ENCODE results near the gene CITED2. TPM values are rescaled to one million over a fixed set of nuclear protein-coding genes. Genes with fewer than 3 reads are reported as not detected.
"Not testable (repeated sequence)": the region's sequence is repeated elsewhere in the genome, so short reads cannot be mapped to it uniquely, and the experiment has no call there.

The CITED2 gene
- polyA plus RNA-seq (2013, experiment 1 of 2; ENCODE audit: insufficient read length) = 312 TPM
- polyA plus RNA-seq (2013, experiment 2 of 2; ENCODE audit: insufficient read length) = 334 TPM

GRCh38 chr6:139374357-139375225 is at the start of gene CITED2:
Gene CITED2, minus strand, starts transcription at chr6:139374648. Its CDS starts 704 bp downstream, at chr6:139373944.
- DNase-seq = peak; percentile 98

GRCh38 chr6:139423037-139423703 is 48.7 kb upstream of the CITED2 start:
- DNase-seq = no peak

GRCh38 chr6:139422105-139423036 is 47.9 kb upstream of the CITED2 start:
- DNase-seq = no peak

- DNase-seq = no peak
These were observed 44.2 kb upstream of the CITED2 start for GRCh38 chr6:139418481-139419132.

GRCh38 chr6:139416146-139416545 is 41.7 kb upstream of the CITED2 start:
- no peak for DNase-seq

GRCh38 chr6:139415365-139415764 is 40.9 kb upstream of the CITED2 start:
- no peak for DNase-seq

GRCh38 chr6:139412103-139412502 is 37.7 kb upstream of the CITED2 start:
- DNase-seq = not testable (repeated sequence)

GRCh38 chr6:139409026-139409425 is 34.6 kb upstream of the CITED2 start:
- DNase-seq = peak; percentile 87

- peak; percentile 97 for DNase-seq
These were observed 33.3 kb upstream of the CITED2 start for GRCh38 chr6:139407718-139408222.

- no peak for DNase-seq
These were observed 32.3 kb upstream of the CITED2 start for GRCh38 chr6:139406577-139407343.

GRCh38 chr6:139402876-139403386 is 28.5 kb upstream of the CITED2 start:
- DNase-seq = peak; percentile 89

GRCh38 chr6:139398658-139399057 is 24.2 kb upstream of the CITED2 start:
- DNase-seq = no peak

- no peak for DNase-seq
These were observed 21.4 kb upstream of the CITED2 start for GRCh38 chr6:139395891-139396301.

GRCh38 chr6:139395371-139395770 is 20.9 kb upstream of the CITED2 start:
- no peak for DNase-seq

- no peak for DNase-seq
These were observed 19.7 kb upstream of the CITED2 start for GRCh38 chr6:139394027-139394649.

- peak; percentile 79 for DNase-seq
These were observed 18.3 kb upstream of the CITED2 start for GRCh38 chr6:139392794-139393193.

- DNase-seq = no peak
These were observed 17.3 kb upstream of the CITED2 start for GRCh38 chr6:139391709-139392108.

- DNase-seq = no peak
These were observed 16.0 kb upstream of the CITED2 start for GRCh38 chr6:139390447-139390846.

- no peak for DNase-seq
These were observed 13.9 kb upstream of the CITED2 start for GRCh38 chr6:139388384-139388783.

GRCh38 chr6:139386404-139386803 is 12.0 kb upstream of the CITED2 start:
- no peak for DNase-seq
